ENCODE data around the gene SNX7. TPM values are rescaled to one million over a fixed set of nuclear protein-coding genes. Genes with fewer than 3 reads are reported as not detected.

The SNX7 gene
- total RNA-seq, 4 donors from 2014 or later: 4.1 to 37.3 (median 23.4) TPM

- no peaks in the 10 kb centered on the region for H3K9me3 ChIP-seq
- no peak for DNase-seq
- in situ Hi-C loops (cut with MboI; ENCODE audit: low pct_ligation_motif_present in 1 of 4, low pct_unique_long_range_greater_than_20kb in 1 of 4, low sequenced_read_pairs in 3 of 4) (no loop called here), intact Hi-C loops (cut with DNase I; ENCODE audit: low total_unique reads) (no loop called here)
- no peak overlapping the region for H3K4me3 ChIP-seq
- H3K27me3 ChIP-seq: no peaks in the 10 kb centered on the region
- H3K36me3 ChIP-seq: no peaks in the 10 kb centered on the region
- no peaks in the 10 kb centered on the region for H3K4me1 ChIP-seq
- H3K27ac ChIP-seq: no peak overlapping the region
- 44 to 55% methylated on average over 2 of the region's 2 CpGs for WGBS, 2 donors (ENCODE audit: low coverage in 1 of 2)
- TF ChIP-seq POLR2AphosphoS5 (IDR thresholded peaks at IDR 0.05) (no peak), CTCF (IDR thresholded peaks at IDR 0.05) (peak in 2 of 5 experiments; percentile 15 to 31)
Measured at GRCh38 chr1:98749152-98749756, 87.7 kb downstream of the SNX7 start.

GRCh38 chr1:98754176-98754575 lies 92.7 kb downstream of the SNX7 start:
- H3K27ac ChIP-seq: no peak overlapping the region
- TF ChIP-seq EP300 (IDR thresholded peaks at IDR 0.05; ENCODE audit: low read depth) (no peak), POLR2A (IDR thresholded peaks at IDR 0.05) (no peak), POLR2AphosphoS5 (IDR thresholded peaks at IDR 0.05) (no peak), CTCF (IDR thresholded peaks at IDR 0.05) (no peak)
- in situ Hi-C loops (cut with MboI; ENCODE audit: low pct_ligation_motif_present in 1 of 4, low pct_unique_long_range_greater_than_20kb in 1 of 4, low sequenced_read_pairs in 3 of 4) (no loop called here), intact Hi-C loops (cut with DNase I; ENCODE audit: low total_unique reads) (no loop called here)
- no peaks in the 10 kb centered on the region for H3K4me1 ChIP-seq
- no peaks in the 10 kb centered on the region for H3K9me3 ChIP-seq
- no peaks in the 10 kb centered on the region for H3K27me3 ChIP-seq
- no peak overlapping the region for H3K4me3 ChIP-seq
- H3K36me3 ChIP-seq: no peaks in the 10 kb centered on the region
- DNase-seq: no peak
- WGBS, 2 donors (ENCODE audit: low coverage in 1 of 2): 74 to 90% methylated on average over 1 of the region's 1 CpG

- in situ Hi-C loops (cut with MboI; ENCODE audit: low pct_ligation_motif_present in 1 of 4, low pct_unique_long_range_greater_than_20kb in 1 of 4, low sequenced_read_pairs in 3 of 4): no loop called here
- Histone ChIP-seq H3K4me1 (no peaks in the 10 kb centered on the region), H3K27ac (no peak overlapping the region), H3K36me3 (no peaks in the 10 kb centered on the region), H3K27me3 (no peaks in the 10 kb centered on the region), H3K4me3 (no peak overlapping the region), H3K9me3 (no peaks in the 10 kb centered on the region)
- DNase-seq: no peak
- 77 to 80% methylated on average over 2 to 4 of the region's 4 CpGs for WGBS, 2 donors (ENCODE audit: low coverage in 1 of 2)
- TF ChIP-seq EP300 (IDR thresholded peaks at IDR 0.05; ENCODE audit: low read depth) (no peak), CTCF (IDR thresholded peaks at IDR 0.05) (no peak), POLR2AphosphoS5 (IDR thresholded peaks at IDR 0.05) (no peak), POLR2A (IDR thresholded peaks at IDR 0.05) (no peak)
- intact Hi-C loops (cut with DNase I; ENCODE audit: low total_unique reads): no loop called here
Measured at GRCh38 chr1:98761219-98761865, 99.8 kb downstream of the SNX7 start.

- no peak overlapping the region for H3K4me3 ChIP-seq
- 81 to 96% methylated on average over 2 to 3 of the region's 3 CpGs for WGBS, 2 donors (ENCODE audit: low coverage in 1 of 2)
- H3K9me3 ChIP-seq: no peaks in the 10 kb centered on the region
- intact Hi-C loops (cut with DNase I; ENCODE audit: low total_unique reads): loop anchor here (2.0 kb wide), 1 partner anchor 49 kb away; no protein-coding TSS in a partner anchor
- in situ Hi-C loops (cut with MboI; ENCODE audit: low pct_ligation_motif_present in 1 of 4, low pct_unique_long_range_greater_than_20kb in 1 of 4, low sequenced_read_pairs in 3 of 4): no loop called here
- H3K27ac ChIP-seq: no peak overlapping the region
- DNase-seq: no peak
- no peaks in the 10 kb centered on the region for H3K4me1 ChIP-seq
- no peaks in the 10 kb centered on the region for H3K27me3 ChIP-seq
- no peak for TF ChIP-seq POLR2AphosphoS5 (IDR thresholded peaks at IDR 0.05)
- no peak for TF ChIP-seq POLR2A (IDR thresholded peaks at IDR 0.05)
- no peak for TF ChIP-seq EP300 (IDR thresholded peaks at IDR 0.05; ENCODE audit: low read depth)
- no peak for TF ChIP-seq CTCF (IDR thresholded peaks at IDR 0.05)
- no peaks in the 10 kb centered on the region for H3K36me3 ChIP-seq
Measured at GRCh38 chr1:98763488-98764150, 102.1 kb downstream of the SNX7 start.
